ENCODE measurements around the gene WDPCP.
"Not testable (repeated sequence)": the region's sequence is repeated elsewhere in the genome, so short reads cannot be mapped to it uniquely, and the experiment has no call there.

Gene WDPCP

DNA sequence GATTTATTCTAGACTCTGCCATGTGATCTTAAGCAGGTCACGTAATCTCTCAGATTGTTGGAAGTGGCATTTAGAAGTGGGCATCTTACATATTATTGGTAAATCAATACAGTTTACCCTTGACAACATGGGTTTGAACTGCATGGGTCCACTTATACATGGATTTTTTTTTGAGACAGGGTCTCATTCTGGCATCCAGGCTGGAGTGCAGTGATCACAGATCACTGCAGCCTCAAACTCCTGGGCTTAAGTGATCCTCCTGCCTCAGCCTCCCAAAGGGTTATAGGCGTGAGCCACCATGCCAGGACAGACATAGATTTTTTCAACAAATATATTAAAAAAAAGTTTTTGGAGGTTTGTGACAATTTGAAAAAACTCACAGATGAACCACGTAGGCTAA is 393.0 kb downstream of the WDPCP start:
- no peak for DNase-seq

DNA sequence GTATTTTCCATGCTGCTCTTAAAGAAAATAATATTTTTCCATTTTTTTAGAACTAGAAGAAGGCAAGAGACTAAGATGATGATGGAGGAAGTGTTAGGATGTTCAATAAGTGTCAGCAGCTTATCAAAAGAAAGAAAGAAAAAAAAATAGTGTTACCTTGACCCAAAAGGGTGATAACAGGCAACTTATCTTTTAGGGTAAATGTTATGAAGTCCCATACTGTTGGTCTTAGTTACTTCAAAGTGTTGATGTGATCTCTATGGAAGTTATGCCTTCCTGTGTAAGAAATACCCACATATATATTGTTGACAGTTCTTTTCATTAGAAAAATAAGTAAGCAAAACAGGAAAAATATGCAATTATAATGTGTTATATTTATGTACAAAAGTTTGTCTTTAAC is 394.1 kb downstream of the WDPCP start:
- no peak for DNase-seq

DNA sequence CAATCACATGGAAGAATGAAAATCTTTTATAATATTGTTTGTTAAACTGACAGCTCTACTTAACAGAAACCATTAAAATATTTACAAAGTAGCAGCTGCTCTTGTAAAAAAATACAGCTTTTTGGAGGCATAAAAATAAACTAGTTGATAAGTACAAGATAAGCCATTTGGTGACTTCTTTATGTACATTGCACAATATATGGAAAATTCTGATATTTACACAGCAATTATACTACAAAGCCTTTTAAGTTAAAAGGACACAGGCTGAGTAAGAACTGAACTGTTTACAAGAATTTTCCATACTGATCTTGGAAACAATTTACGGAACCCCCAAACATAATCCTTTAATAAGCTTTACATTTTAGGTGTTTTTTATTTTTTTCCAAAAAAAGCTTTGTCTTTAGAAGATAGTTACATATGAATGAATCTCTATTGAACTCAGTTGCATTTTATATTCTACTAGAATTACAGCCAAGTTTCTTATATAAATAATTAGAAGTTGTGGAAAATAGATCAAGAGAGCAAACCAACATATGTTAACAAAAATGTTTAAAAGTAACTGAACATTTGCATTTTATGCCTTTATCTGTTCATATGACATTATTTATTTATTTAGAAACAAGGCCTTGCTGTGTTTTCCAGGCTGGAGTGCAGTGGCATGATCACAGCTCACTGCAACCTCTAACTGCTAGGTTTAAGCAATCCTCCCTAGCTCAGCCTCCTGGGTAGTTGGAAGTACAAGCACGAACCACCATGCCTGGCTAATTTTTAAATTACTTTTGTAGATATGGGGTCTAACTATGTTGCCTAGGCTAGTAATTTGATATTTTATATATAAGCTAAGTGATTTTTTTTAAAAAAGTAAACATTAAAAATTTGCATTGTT is 395.1 kb downstream of the WDPCP start:
- no peak for DNase-seq

DNA sequence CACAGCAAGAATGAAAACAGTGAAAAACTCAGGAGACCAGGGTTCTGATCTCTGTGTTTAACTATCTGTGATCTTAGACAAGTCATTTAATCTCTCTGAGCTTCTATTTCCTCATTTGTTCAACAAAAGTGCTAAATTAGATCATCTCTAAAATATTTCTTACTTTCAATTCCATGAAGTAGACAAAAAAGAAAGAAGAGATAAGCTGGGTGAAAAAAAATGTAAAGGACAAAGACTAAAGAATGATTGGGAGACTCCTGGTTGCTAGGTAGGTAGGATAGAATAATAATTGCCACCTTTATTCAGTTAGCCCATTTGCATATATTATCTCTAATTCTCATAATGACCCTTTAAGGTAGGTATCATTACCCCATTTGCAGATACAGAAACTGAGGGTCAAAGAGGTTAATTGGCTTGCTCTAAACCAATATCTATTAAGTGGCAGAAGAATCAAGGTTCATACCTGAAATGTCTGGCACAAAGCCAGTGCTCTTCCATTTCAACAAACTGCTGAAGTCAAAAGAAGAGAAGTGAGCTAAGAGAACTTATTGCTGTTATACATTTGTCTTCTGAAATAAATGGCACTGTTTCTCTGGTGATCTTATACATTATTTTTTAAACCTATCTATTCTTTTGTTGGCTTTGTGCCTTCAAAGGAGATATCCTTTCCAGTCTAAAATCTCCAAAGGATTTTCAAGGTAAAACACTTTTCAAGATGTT is 395.9 kb downstream of the WDPCP start:
- no peak for DNase-seq

DNA sequence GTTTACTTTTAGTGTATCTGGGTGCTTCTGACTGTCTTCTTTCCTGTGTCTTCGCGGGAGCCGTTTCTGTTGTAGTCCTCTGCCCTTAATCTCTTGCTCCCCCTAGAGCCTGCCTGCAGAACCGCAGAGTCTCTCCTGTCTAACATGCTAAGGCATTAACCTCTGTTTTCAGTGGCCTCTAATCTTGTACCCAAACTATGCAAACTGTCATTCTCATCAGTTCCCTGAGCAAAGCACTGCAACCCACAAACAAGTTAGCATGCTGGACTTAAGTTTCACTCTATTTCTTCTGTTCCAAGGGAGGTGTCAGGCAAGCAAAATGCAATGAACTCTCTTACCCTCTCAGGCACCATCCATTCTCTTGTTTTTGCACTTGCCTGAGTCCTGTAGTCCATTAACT is 399.3 kb downstream of the WDPCP start:
- no peak for DNase-seq

DNA sequence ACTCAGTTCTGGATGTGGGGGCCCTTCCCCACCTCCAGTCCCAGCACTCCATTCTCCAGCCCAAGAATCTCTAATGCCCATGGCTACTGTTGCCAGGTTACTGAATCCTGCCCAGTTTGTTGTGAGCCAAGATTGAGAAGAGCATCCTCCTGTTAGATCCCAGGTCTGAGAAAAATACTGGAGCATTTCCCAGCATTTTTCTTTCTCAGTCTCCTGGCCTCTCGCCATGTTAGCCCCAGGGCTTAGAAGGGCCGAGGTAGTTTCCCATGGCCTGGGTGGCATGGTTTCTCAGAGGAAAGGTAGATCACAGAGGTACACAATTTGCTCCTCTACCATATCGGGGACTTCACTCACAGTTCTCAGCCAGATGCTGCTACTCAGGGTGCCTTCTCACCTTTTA is 401.9 kb downstream of the WDPCP start:
- no peak for DNase-seq

DNA sequence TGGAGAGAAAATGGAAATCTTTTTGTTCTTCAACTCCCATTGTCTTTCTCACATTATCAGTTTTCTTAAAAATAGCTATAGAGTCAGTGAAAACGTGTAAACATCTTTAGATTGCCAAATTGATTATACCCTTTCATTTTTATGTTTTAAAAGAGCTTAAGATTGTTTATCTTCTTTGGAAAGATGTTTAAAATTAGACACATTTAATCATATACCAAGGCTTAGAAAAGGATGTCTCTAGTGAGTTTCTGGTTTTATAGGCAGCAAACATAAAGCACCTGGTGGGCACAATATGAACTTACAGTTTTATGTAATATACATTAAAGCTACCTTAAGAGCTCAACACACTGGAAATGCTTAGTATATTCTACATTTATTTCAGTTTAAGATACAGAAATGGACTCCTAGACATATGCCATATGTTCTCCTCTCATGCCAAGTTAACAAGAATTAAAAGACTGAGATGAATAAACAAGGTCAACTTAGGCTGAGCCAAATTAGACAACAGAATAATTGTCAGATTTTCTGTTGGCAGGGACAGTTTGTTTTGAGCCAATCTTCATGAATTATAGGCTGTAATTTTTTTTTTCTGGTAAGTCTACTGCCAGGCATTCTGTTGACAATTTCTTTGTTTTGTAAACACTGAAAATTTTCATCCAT is 425.0 kb downstream of the WDPCP start:
- no peak for DNase-seq

DNA sequence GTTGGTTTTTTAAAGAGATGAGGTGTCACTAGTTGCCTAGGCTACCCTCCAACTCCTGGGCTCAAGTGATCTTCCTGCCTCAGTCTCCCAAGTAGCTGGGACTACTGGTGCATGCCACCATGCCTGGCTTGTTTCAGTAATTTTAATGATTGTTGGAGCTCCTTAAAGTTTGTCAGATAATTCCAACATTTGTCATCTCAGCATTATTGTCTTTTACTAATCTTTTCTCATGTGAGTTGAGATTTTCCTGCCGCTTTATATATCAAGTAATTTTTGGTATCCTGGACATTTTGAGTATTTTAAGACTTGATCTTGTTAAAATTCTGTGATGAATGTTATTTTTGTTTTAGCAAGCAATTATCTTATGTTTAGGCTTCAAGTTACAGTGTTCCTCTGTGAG is 429.0 kb downstream of the WDPCP start:
- DNase-seq = no peak

DNA sequence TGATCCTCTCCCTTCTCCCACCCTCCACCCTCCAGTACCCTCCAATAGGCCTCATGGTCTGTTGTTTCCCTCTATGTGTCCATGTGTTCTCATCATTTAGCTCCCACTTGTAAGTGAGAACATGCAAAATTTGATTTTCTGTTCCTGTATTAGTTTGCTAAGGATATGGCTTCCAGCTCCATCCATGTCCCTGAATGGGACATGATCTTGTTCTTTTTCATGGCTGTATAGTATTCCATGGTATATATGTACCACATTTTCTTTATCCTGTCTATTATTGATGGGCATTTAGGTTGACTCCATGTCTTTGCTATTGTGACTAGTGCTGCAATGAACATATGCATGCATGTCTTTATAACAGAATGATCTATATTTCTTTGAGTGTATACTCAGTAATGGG is 451.6 kb downstream of the WDPCP start:
- DNase-seq = not testable (repeated sequence)

DNA sequence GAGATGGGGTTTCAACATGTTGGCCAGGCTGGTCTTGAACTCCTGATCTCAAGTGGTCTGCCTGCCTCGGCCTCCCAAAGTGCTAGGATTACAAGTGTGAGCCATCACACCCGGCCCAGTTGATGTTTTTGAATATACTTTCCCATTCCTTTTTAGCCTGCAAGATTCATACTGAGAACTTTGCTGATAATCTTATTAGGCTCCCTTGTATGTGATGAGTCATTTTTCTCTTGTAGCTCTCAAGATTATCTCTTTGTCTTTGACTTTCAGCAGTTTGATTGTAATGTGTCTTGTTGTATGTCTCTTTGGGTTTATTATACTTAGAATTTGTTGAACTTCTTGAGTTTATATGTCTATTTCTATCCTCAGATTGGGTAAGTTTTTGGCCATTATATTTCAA is 456.3 kb downstream of the WDPCP start:
- no peak for DNase-seq

DNA sequence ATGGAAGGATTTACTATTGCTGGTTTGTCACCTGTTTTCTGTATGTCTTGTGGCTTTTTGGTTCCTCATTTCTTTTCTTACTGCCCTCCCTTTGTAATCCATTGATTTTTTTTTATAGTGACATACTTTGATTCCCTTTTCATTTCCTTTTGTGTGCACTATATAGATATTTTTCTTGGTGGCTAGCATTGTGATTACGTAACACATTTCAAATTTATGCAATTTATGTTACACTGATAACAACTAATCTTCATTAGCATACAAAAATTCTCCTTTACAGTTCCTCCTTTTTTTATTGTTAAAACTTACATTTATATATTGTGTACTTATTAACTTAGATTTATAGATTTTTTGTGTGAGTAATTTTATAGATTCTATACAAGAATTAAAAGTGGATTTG is 457.1 kb downstream of the WDPCP start:
- DNase-seq = no peak

DNA sequence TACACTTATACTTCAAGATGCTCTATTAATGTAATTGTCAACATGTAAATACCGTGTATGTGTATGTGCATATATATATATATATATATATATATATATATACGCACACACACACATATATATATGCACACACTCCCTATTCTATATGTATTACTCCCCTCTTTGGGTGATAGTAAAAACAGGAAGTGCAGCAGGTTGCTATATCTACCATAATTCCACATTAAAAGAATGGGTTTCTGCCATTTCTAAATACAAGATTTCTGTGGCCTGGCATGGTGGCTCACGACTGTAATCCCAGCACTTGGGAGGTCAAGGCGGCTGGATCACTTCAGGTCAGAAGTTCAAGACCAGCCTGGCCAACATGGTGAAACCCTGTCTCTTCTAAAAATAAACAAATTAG is 460.7 kb downstream of the WDPCP start:
- no peak for DNase-seq

DNA sequence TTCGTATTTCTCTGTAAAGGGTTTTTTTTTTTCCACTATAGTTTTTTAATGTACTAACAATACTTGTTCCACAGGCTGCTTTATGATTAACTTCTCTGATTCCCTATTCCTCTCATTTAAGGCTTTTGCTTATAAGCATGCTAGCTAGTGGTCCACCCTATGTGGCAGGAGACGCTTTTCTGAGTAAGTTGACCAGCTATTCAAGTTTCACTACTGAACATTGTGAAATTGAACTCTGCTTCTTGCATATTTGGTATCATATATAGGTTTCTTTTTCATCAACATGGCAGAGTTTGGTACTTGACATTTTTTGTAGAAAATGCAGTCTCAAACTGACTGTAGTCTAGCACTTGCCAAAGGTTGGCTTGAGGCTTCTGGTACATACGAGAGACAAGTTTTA is 463.4 kb downstream of the WDPCP start:
- DNase-seq = no peak

DNA sequence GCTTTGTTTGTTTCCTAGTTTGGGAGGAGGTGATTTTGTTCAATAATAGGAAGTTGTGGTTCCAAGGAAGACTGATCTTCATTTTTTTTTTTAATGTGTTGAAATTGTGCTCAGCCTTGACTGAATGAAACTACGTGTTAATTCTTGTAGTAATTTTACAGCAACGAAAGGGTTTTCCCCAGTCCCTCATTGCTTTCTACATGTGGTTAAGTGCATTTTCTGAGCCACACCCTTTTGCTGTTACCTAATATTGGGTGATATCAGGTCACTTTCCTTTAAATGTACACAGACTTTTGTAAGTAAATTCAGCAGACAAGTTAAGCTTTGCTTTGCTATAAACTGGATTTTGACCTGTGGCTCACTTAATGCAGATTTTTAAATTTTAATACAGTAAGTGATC is 464.1 kb downstream of the WDPCP start:
- no peak for DNase-seq

DNA sequence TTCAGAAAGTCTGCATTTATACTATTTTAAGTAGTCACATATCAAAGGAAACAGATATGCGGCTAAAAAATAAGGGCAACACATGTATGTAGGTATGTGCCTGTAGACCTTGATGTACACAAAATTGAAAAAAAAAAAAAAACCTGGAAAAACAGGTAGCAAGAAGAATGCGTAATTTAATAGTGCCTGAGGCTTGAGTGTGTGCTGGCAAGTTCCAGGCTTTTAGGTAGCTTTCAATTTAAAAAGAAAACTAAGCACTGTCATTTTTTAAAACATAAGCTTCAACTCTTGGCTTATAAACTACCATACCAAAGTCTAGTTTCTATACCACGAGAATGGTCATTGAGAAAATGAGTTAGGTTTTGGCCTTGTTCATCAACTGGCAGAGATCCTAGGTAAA is 465.4 kb downstream of the WDPCP start:
- DNase-seq = no peak

DNA sequence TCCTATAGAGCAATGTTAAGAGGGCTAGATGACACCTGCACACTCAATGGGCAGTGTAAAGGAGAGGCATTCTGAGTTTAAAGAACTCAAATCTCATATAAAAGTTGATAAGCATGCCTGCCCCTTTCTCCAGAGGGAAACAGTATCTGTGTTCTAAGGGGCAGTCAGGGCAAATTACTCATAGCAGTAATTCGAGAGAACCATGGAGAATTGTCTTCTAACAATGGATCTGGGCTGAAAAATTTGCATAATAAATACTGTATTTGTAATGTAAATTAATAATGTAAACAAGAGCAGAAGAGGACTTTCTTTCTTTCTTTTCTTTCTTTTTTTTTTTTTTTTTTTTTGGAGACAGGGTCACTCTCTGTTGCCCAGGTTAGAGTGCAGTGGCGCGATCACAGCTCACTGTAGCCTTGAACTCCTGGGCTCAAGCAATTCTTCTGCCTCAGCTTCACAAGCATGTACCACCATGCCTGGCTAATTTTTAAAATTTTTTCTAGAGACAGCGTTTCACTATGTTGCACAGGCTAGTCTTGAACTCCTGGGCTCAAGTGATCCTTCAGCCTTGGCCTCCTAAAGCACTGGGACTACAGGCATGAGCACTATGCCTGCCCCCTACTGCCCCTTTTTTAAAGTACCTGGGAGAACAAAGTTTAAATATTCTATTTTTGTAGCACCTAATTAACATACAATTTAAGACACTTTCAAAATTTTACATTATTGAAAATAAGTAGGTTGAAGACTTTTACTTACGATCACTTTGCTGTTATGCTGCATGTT is 467.0 kb downstream of the WDPCP start:
- DNase-seq = no peak

DNA sequence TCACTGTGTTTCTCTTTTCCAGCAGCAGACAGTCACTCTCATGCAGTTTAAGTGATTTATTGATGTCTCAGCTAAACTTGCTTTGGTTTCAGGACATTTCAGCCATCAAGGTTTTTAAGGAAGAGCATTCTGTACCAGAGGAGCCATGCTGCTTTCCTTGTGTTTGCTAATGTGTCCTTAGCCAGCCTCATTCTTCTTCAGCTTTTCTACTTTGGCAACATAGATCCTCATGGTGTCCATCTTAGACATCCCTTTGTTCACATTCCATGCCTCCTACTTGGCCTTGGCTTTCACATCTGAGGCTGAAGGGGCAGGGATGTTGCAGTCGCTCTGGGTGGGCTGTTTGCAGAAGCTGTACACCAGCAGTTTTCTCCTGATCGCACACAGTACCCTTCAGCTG is 469.5 kb downstream of the WDPCP start:
- no peak for DNase-seq

DNA sequence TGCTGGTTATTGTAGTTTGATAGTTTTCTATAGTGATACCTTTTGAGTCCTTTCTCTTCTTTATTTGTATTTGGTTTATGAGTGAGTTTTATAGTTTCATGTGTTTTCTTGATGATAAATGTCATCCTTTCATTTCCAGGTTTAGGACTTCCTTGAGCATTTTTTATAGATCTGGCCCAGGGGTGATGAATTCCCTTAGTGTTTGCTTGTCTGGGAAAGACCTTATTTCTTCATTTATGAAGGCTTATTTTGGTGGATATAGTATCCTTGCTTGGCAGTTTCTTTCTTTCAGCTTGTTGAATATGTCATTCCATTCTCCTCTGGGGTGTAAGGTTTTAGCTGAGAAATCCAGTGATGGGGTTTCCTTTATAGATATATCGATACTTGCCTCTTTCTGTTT is 483.8 kb downstream of the WDPCP start:
- DNase-seq = no peak

DNA sequence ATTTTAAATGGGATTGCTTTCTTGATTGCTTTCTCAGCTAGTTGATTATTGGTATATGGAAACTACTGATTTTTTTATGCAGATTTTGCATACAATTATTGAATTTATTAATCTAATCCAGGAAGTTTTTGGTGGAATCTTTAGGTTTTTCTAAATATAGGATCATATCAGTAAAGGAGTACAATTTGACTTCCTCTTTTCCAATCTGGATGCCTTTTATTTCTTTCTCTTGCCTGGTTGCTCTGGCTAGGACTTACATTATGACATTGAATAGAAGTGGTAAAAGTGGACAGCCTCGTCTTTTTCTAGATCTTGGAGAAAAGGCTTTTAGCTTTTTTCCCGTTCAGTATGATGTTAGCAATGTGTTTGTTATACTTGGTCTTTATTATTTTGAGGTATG is 486.3 kb downstream of the WDPCP start:
- no peak for DNase-seq

DNA sequence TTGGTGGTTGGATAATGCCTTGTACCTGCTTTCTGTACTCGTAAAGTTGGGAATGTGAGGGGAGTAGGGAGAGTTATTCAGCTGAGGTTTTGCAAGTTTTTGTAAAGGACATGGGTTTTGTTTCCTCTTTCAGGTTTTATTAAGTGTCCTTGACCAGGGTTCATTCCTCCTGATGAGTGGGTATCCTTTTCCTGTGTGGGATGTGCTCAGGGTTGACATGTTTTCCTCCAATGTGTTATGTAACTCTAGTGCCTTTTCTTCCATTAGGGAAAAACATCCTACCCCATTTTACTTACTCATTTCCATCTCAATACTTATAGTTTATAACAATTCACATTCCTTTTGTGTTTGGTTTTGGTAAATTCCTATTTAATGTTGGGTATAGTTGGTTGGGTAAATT is 489.2 kb downstream of the WDPCP start:
- no peak for DNase-seq

DNA sequence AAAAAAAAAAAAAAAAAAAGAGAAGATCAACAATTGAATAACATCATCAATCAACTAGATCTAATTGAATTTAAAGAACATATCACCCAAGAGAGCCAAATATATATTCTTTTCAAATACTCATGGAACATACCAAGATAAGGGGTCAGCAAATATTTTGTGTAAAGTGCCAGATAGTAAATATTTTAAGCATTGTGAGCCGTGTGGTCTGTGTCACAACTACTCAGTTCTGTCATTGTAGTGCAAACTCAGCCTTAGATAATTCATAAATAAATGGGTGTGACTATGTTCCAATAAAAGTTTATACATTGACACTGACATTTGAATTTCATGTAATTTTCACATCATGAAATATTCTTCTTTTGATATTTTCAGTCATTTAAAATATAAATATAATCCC is 491.8 kb downstream of the WDPCP start:
- DNase-seq = no peak

DNA sequence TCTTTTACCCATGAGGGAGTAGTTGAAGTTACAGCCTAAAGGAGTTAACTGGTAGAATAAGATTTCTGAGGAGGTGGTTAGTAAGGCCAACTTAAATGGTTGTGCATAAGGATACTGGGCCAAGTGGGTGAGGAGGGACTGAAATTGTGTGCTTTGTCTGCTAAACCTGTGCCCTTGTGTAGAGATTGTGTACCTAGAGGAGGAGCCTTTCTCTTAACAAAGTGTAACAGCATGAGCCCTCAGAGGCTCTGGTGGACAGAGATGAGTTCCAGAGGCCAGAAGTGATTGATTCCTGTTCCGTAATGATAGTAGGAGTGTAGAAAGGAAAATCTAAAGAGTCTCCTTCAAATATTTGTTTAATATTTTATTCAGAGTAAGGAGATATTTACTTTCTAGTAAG is 494.8 kb downstream of the WDPCP start:
- DNase-seq = no peak

DNA sequence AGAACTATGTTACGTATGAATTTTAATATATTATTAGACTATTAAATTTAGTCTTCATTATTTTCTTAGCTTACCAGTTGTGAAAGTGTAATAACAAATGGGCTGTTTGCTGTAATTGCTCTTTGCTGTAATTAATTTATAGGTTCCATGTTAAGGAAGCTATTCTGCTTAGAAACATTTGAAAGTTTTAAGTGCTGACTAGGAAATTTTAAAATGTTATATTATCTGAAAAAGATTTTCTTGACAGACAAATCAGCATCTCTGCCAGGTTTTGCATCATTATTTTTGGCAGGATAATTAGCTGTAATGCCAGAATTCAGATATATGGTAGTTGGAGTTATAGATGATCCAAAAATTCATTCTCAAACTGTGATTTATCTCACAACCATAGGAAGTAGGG is 495.4 kb downstream of the WDPCP start:
- DNase-seq = no peak

Measured in stimulated activated CD4-positive, alpha-beta T cell treated with anti-CD3 and anti-CD28 coated beads, Interleukin-4, amount 100 ng/mL, for 1 hour (primary cell).